Skin of body (tissue), 2 donors: ENCODE data around the gene ZNF684. TPM values are rescaled to one million over a fixed set of nuclear protein-coding genes. Genes with fewer than 3 reads are reported as not detected.
"Not testable (repeated sequence)": the region's sequence is repeated elsewhere in the genome, so short reads cannot be mapped to it uniquely, and the experiment has no call there.

Source experiments
- DNase-seq: peaks from one replicate; lab custom pipeline; 2025; lab: John Stamatoyannopoulos, UW
- total RNA-seq: library from RNA; depleted of rRNA; stranded (reverse); fragments of >200 nt; gene quantifications from one replicate; pipeline ENCODE4 v1.2.3, GENCODE V29; 2014

The ZNF684 gene
- total RNA-seq: 5.6 TPM

- peak; percentile 91 for DNase-seq
Observed at GRCh38 chr1:40531381-40532061, at the start of gene ZNF684. Gene ZNF684, plus strand, starts transcription at chr1:40531637. Its CDS starts 1,530 bp downstream, at chr1:40533167.

GRCh38 chr1:40495315-40495903, 36.0 kb upstream of the ZNF684 start:
- no peak for DNase-seq

- DNase-seq: not testable (repeated sequence)
Observed at GRCh38 chr1:40502651-40503050, 28.8 kb upstream of the ZNF684 start.

GRCh38 chr1:40507973-40508372, 23.5 kb upstream of the ZNF684 start:
- no peak for DNase-seq

- peak; percentile 43 for DNase-seq
Observed at GRCh38 chr1:40508375-40509341, 22.8 kb upstream of the ZNF684 start, which contains the start of gene EXO5. Gene EXO5, plus strand, starts transcription at chr1:40508767. Its CDS starts 5,778 bp downstream, at chr1:40514545.

GRCh38 chr1:40519517-40519916, 11.9 kb upstream of the ZNF684 start:
- DNase-seq: no peak

- DNase-seq: peak; percentile 61
Observed at GRCh38 chr1:40530735-40531380, 579 bp upstream of the ZNF684 start.

GRCh38 chr1:40532062-40532389, 589 bp downstream of the ZNF684 start:
- peak; percentile 33 for DNase-seq

- DNase-seq: peak; percentile 15
Observed at GRCh38 chr1:40532844-40533424, 1.5 kb downstream of the ZNF684 start.

- DNase-seq: no peak
Observed at GRCh38 chr1:40534589-40534988, 3.2 kb downstream of the ZNF684 start.

GRCh38 chr1:40535732-40536131, 4.3 kb downstream of the ZNF684 start:
- no peak for DNase-seq

- DNase-seq: no peak
Observed at GRCh38 chr1:40539338-40539737, 7.9 kb downstream of the ZNF684 start.

GRCh38 chr1:40546957-40547356, 15.5 kb downstream of the ZNF684 start:
- DNase-seq: no peak

GRCh38 chr1:40553017-40553416, 21.6 kb downstream of the ZNF684 start:
- no peak for DNase-seq

- not testable (repeated sequence) for DNase-seq
Observed at GRCh38 chr1:40554807-40555206, 23.4 kb downstream of the ZNF684 start.

- DNase-seq: no peak
Observed at GRCh38 chr1:40556121-40556520, 24.7 kb downstream of the ZNF684 start.

GRCh38 chr1:40558241-40558640, 26.8 kb downstream of the ZNF684 start:
- not testable (repeated sequence) for DNase-seq

- DNase-seq: no peak
Observed at GRCh38 chr1:40562185-40562584, 30.7 kb downstream of the ZNF684 start.

GRCh38 chr1:40563266-40563665, 31.8 kb downstream of the ZNF684 start:
- DNase-seq: no peak

GRCh38 chr1:40564506-40564905, 33.1 kb downstream of the ZNF684 start:
- DNase-seq: no peak

GRCh38 chr1:40564913-40565312, 33.5 kb downstream of the ZNF684 start:
- no peak for DNase-seq
